ENCODE measurements around the gene PGA5.
"Not testable (repeated sequence)": the region's sequence is repeated elsewhere in the genome, so short reads cannot be mapped to it uniquely, and the experiment has no call there.

GRCh38 chr11:61248071-61248470 is 7.1 kb downstream of the PGA5 start:
- TF ChIP-seq, protein P1, sequence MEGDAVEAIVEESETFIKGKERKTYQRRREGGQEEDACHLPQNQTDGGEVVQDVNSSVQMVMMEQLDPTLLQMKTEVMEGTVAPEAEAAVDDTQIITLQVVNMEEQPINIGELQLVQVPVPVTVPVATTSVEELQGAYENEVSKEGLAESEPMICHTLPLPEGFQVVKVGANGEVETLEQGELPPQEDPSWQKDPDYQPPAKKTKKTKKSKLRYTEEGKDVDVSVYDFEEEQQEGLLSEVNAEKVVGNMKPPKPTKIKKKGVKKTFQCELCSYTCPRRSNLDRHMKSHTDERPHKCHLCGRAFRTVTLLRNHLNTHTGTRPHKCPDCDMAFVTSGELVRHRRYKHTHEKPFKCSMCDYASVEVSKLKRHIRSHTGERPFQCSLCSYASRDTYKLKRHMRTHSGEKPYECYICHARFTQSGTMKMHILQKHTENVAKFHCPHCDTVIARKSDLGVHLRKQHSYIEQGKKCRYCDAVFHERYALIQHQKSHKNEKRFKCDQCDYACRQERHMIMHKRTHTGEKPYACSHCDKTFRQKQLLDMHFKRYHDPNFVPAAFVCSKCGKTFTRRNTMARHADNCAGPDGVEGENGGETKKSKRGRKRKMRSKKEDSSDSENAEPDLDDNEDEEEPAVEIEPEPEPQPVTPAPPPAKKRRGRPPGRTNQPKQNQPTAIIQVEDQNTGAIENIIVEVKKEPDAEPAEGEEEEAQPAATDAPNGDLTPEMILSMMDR (IDR thresholded peaks at IDR 0.05; ENCODE audit: insufficient read depth, low read length, poor library complexity, severe bottlenecking): not testable (repeated sequence)
- TF ChIP-seq EZH2phosphoT487 (conservative IDR thresholded peaks at IDR 0.05; ENCODE audit: low read length): not testable (repeated sequence)

All from SU-DHL-6 (cell line).